ENCODE measurements around the gene LRP1.

GRCh38 chr12:57238854-57239554 lies 110.7 kb downstream of the LRP1 start:
- TF ChIP-seq CTCF (IDR thresholded peaks at IDR 0.05; ENCODE audit: low read depth, low read length), result peak; percentile 100
- no peak for TF ChIP-seq EZH2phosphoT487 (IDR thresholded peaks at IDR 0.05; ENCODE audit: low read depth)

Data from OCI-LY3 (cell line).